ENCODE measurements around the gene ZNF773.
"Not testable (repeated sequence)": the region's sequence is repeated elsewhere in the genome, so short reads cannot be mapped to it uniquely, and the experiment has no call there.

Gene ZNF773

DNA sequence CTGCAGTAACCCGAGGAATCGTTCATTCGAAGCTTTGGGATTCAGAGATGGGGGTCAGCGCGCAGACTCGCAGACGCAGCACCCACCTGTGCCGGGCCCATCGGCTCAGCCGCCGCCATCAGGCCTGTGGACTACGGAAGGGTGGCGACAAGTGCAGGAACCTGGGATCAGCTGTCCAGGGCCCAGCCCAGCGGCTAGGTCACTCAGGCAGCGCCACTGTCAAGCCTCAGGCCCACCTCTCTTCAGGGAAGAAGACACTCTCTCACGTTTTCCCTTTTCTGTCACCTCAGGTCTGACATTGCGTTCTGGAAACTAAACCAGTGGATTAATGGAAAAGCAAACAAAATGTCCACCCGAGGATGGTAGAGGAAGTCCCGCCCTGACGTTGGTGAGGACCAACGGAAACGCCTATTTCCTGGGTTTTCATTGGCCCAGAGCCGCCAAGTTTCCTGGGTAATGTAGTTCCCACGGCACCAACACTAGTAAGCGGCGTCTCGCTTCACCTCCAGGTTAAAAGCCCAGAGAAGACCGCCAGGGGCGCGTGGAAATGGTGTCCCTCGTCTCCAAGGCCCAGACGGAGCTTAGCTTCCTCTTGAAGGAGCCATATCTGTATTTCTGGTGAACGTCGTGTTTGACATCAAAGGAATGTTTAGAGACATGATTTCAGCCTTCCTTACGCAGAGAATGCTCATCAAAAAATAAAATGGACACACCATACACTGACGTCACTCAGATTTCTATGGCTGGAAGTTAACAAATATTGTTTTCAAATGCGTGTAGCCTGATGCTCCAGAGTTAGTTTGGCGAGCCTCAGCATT is 22.3 kb upstream of the ZNF773 start, which contains the start of gene ZNF772:
ZNF772 (minus strand) TSS at position 376 of the 818 bp plus-strand sequence; CDS start at position 119, 257 bp downstream.
- H3K36me3 ChIP-seq = peaks cover 40 to 46% (median 43%) of the 10 kb centered on the region in 3 donors
- peaks cover 11 to 54% (median 43%) of the 10 kb centered on the region in 3 donors for H3K9me3 ChIP-seq
- TF ChIP-seq CTCF (IDR thresholded peaks at IDR 0.05) = peak; percentile 37 to 48
- H3K27me3 ChIP-seq = no peaks in the 10 kb centered on the region
- intact Hi-C loops (cut with DNase I; ENCODE audit: low total_unique reads) = no loop called here
- peak within 1 kb of the TSS; percentile 53 to 70 for H3K4me3 ChIP-seq
- DNase-seq = peak; percentile 89 to 90
- H3K27ac ChIP-seq = peak within 1 kb of the TSS; percentile 65 to 74
- H3K4me1 ChIP-seq = peaks cover 0 to 8% (median 5%) of the 10 kb centered on the region in 4 donors

DNA sequence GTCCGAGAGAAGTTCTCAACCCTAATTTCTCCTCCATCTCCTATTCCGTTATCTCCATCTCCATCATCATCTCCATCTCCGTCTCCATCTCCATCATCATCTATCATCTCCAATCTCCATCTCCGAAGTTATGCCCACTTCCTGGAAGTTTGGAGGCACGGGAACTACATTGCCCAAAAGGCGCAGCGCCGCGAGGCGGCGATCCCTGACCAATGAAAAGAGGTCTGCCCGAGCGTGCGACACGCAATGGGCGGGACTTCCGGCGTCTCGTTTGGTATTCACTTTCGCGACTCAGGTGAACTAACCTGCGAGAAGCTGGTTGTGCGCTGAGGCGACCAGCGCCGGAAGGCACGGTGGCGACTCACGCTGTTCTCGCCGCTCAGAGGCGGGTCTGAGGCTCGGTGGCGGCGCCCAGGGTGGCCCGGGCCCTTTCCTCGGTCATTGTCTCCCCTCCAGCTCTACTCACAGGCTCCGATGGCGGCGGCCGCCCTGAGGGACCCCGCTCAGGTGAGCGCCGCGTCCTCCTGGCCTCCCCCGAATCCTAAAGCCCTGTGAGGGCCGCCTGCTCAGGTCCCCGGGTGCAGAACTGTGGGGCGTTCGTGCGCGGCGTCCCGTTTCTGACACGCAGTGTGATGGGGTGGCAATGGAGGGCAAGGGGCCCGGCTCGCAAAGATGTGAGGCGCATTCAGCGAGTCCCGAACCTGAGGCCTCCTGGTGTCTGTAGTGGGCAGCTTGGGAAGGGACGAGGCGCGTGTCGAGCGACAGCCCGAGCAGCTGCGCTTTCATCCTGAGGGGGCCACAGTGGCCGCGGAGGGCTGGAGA is 12.1 kb upstream of the ZNF773 start, which contains the start of gene ZNF419:
ZNF419 (plus strand) TSS at position 274 of the 822 bp plus-strand sequence; CDS start at position 475, 201 bp downstream.
- intact Hi-C loops (cut with DNase I; ENCODE audit: low total_unique reads) = loop anchor here (5.0 kb wide), 1 partner anchor 75 kb away; the partner anchor contains the start of gene ZNF17
- peaks cover 0 to 12% (median 4%) of the 10 kb centered on the region in 4 donors for H3K4me1 ChIP-seq
- DNase-seq = peak; percentile 89 to 94
- H3K27ac ChIP-seq = peak within 1 kb of the TSS; percentile 70 to 76
- peaks cover 0 to 20% (median 5%) of the 10 kb centered on the region in 3 donors for H3K9me3 ChIP-seq
- H3K4me3 ChIP-seq = peak within 1 kb of the TSS; percentile 84 to 99
- not testable (repeated sequence) for H3K27me3 ChIP-seq
- H3K36me3 ChIP-seq = peaks cover 26 to 34% (median 30%) of the 10 kb centered on the region in 3 donors

GRCh38 chr19:57488299-57488644 is 11.5 kb upstream of the ZNF773 start:
- H3K4me1 ChIP-seq = peaks cover 0 to 12% (median 4%) of the 10 kb centered on the region in 4 donors
- peaks cover 32 to 40% (median 36%) of the 10 kb centered on the region in 3 donors for H3K36me3 ChIP-seq
- peak overlapping the region in 1 of 2 donors; percentile 84 for H3K4me3 ChIP-seq
- peaks cover 0 to 26% (median 11%) of the 10 kb centered on the region in 3 donors for H3K9me3 ChIP-seq
- intact Hi-C loops (cut with DNase I; ENCODE audit: low total_unique reads) = loop anchor here (5.0 kb wide), 1 partner anchor 76 kb away; the partner anchor contains the start of gene ZNF17
- not testable (repeated sequence) for H3K27ac ChIP-seq, DNase-seq, H3K27me3 ChIP-seq

- Histone ChIP-seq H3K9me3 (peaks cover 0 to 50% (median 12%) of the 10 kb centered on the region in 3 donors), H3K36me3 (peaks cover 24 to 31% (median 27%) of the 10 kb centered on the region in 3 donors), H3K4me3 (peak overlapping the region in 1 of 2 donors; percentile 87)
- intact Hi-C loops (cut with DNase I; ENCODE audit: low total_unique reads); H3K27ac ChIP-seq; H3K27me3 ChIP-seq; DNase-seq; H3K4me1 ChIP-seq: not testable (repeated sequence)
These were observed 432 bp upstream of the ZNF773 start for GRCh38 chr19:57499332-57499679.

- DNase-seq; H3K27me3 ChIP-seq; H3K27ac ChIP-seq; H3K4me1 ChIP-seq; intact Hi-C loops (cut with DNase I; ENCODE audit: low total_unique reads): not testable (repeated sequence)
- peak overlapping the region; percentile 87 to 89 for H3K4me3 ChIP-seq
- peaks cover 0 to 41% (median 12%) of the 10 kb centered on the region in 3 donors for H3K9me3 ChIP-seq
- peaks cover 24 to 31% (median 25%) of the 10 kb centered on the region in 3 donors for H3K36me3 ChIP-seq
These were observed 662 bp downstream of the ZNF773 start for GRCh38 chr19:57500400-57500799.

DNA sequence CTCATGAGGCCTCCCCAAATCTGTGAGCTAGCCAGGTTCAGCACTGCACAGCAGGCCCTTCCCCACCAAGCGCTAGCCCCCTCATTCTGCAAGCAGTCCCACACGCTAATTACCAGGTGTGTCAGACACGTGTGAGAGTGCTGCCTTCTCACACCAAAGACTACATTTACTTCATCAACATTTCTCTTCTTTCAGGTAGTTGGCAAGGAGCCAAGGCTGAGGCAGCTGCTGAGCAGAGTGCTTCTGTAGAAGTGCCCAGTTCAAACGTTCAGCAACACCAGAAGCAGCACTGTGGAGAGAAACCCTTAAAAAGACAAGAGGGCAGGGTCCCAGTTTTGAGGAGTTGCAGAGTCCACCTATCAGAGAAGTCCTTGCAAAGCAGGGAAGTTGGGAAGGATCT is 6.4 kb downstream of the ZNF773 start:
- Histone ChIP-seq H3K4me3 (no peak overlapping the region), H3K9me3 (peaks cover 0 to 67% (median 29%) of the 10 kb centered on the region in 3 donors), H3K27me3 (no peaks in the 10 kb centered on the region), H3K36me3 (peaks cover 66 to 76% (median 66%) of the 10 kb centered on the region in 3 donors), H3K27ac (no peak overlapping the region), H3K4me1 (peaks cover 0 to under 1% (median 0%) of the 10 kb centered on the region in 4 donors)
- TF ChIP-seq CTCF (IDR thresholded peaks at IDR 0.05) = no peak
- no peak for DNase-seq
- intact Hi-C loops (cut with DNase I; ENCODE audit: low total_unique reads) = no loop called here

GRCh38 chr19:57511484-57511883 is 11.7 kb downstream of the ZNF773 start:
- no peak for TF ChIP-seq CTCF (IDR thresholded peaks at IDR 0.05)
- Histone ChIP-seq H3K4me1 (no peaks in the 10 kb centered on the region), H3K4me3 (no peak overlapping the region), H3K9me3 (peaks cover 3 to 72% (median 69%) of the 10 kb centered on the region in 3 donors), H3K36me3 (peaks cover 66 to 86% (median 74%) of the 10 kb centered on the region in 3 donors), H3K27me3 (no peaks in the 10 kb centered on the region), H3K27ac (no peak overlapping the region)
- DNase-seq = no peak
- intact Hi-C loops (cut with DNase I; ENCODE audit: low total_unique reads) = no loop called here
